Testis (tissue), 3 donors: Measurements from ENCODE around the gene TM9SF4. TPM values are rescaled to one million over a fixed set of nuclear protein-coding genes. Genes with fewer than 3 reads are reported as not detected.
"Not testable (repeated sequence)": the region's sequence is repeated elsewhere in the genome, so short reads cannot be mapped to it uniquely, and the experiment has no call there.

Source experiments
- DNase-seq: peaks from one replicate; pipeline ENCODE4 v3.0.0-alpha.2; 2019
- H3K27ac ChIP-seq, 2 donors: fragments of 200-600 bp; sonication (generic); one replicate each; pipeline ENCODE4 v1.5.1; 2019
- H3K27me3 ChIP-seq: fragments of 200-600 bp; sonication (generic); one replicate; pipeline ENCODE4 v1.5.1; 2019
- H3K36me3 ChIP-seq: fragments of 200-600 bp; sonication (generic); one replicate; pipeline ENCODE4 v1.5.1; 2017; ENCODE audit warnings: low read depth; ENCODE audit errors: missing control alignments
- H3K4me1 ChIP-seq: fragments of 200-600 bp; sonication (generic); one replicate; pipeline ENCODE4 v1.5.1; 2019
- H3K4me3 ChIP-seq, 2 donors: fragments of 200-600 bp; sonication (generic); one replicate each; pipeline ENCODE4 v1.5.1; 2017 to 2019
- H3K9me3 ChIP-seq: fragments of 200-600 bp; sonication (generic); one replicate; pipeline ENCODE4 v1.5.1; 2017
- CTCF ChIP-seq, 3 experiments: fragments of 450-650 bp in 2 of 3; fragments of 200-600 bp in 1 of 3; sonication (generic) in 1 of 3; IDR thresholded peaks; one replicate each; pipeline ENCODE4 v1.5.1; 2016 to 2019; ENCODE audit warnings: antibody characterized with exemption in 3 of 3, mild to moderate bottlenecking in 2 of 3, moderate library complexity in 1 of 3
- POLR2A ChIP-seq: fragments of 450-650 bp; IDR thresholded peaks from one replicate; pipeline ENCODE4 v1.6.1; 2017; ENCODE audit warnings: antibody characterized with exemption, mild to moderate bottlenecking, moderate library complexity
- WGBS, 2 donors: methylation state at CpG; one replicate each; pipeline ENCODE4 v1.1.5; 2018; 5-methylcytosine and 5-hydroxymethylcytosine counted together
- intact Hi-C: fragments of 100-400 bp; cut with DNase I; formaldehyde crosslinking; loops from one replicate; pipeline ENCODE4 v1.15.1; 2023; ENCODE audit warnings: low total_unique reads
- polyA plus RNA-seq: library from polyadenylated mRNA; stranded (reverse); fragments of 350-450 nt; fragmentation: Illumina TruSeq; extraction: RNeasy Lipid Tissue Mini Kit (QIAGEN cat#74804); gene quantifications from one replicate; pipeline ENCODE4 v1.2.3, GENCODE V29; 2014; ENCODE audit warnings: low read depth, low replicate concordance; ENCODE audit not compliant: insufficient read depth
- total RNA-seq, 2 donors: library from RNA; depleted of rRNA; stranded (reverse); fragments of >200 nt; gene quantifications; one replicate each; pipeline ENCODE4 v1.2.3, GENCODE V29; 2016

The TM9SF4 gene
- total and polyA plus RNA-seq, 3 donors from 2014 or later = 53.2 to 55.8 (median 54.3) TPM

- no peak for TF ChIP-seq POLR2A
- TF ChIP-seq CTCF (IDR thresholded peaks at IDR 0.05) = no peak
- intact Hi-C loops = no loop called here
- no peak overlapping the region for H3K27ac ChIP-seq
Observed at GRCh38 chr20:32115211-32115767, 5.8 kb downstream of the TM9SF4 start.

GRCh38 chr20:32116079-32116521 lies 6.6 kb downstream of the TM9SF4 start:
- Histone ChIP-seq H3K36me3 (no peaks in the 10 kb centered on the region), H3K27ac (no peak overlapping the region), H3K4me1 (peaks cover 16% of the 10 kb centered on the region), H3K4me3 (no peak overlapping the region), H3K9me3 (no peaks in the 10 kb centered on the region), H3K27me3 (no peaks in the 10 kb centered on the region)
- 54 to 62% methylated on average over 6 of the region's 6 CpGs for WGBS, 2 donors
- intact Hi-C loops = no loop called here
- DNase-seq = no peak
- TF ChIP-seq POLR2A (no peak), CTCF (IDR thresholded peaks at IDR 0.05) (no peak)

More at GRCh38 chr20:32115211-32115767, 5.8 kb downstream of the TM9SF4 start:
- Histone ChIP-seq H3K27me3 (no peaks in the 10 kb centered on the region), H3K4me3 (no peak overlapping the region), H3K36me3 (no peaks in the 10 kb centered on the region), H3K4me1 (peaks cover 24% of the 10 kb centered on the region), H3K9me3 (no peaks in the 10 kb centered on the region)
- WGBS, 2 donors = 57 to 64% methylated on average over 5 of the region's 5 CpGs
- no peak for DNase-seq

GRCh38 chr20:32116796-32117195 lies 7.3 kb downstream of the TM9SF4 start:
- H3K4me3 ChIP-seq, intact Hi-C loops, DNase-seq, H3K27me3 ChIP-seq, H3K36me3 ChIP-seq, H3K27ac ChIP-seq, H3K9me3 ChIP-seq: not testable (repeated sequence)
- peaks cover 14% of the 10 kb centered on the region for H3K4me1 ChIP-seq
- 86 to 94% methylated on average over 6 of the region's 6 CpGs for WGBS, 2 donors

- H3K4me3 ChIP-seq, H3K27me3 ChIP-seq, intact Hi-C loops, H3K36me3 ChIP-seq, H3K9me3 ChIP-seq, DNase-seq, H3K27ac ChIP-seq: not testable (repeated sequence)
- WGBS, 2 donors = 89 to 92% methylated on average over 5 of the region's 5 CpGs
- H3K4me1 ChIP-seq = peaks cover 14% of the 10 kb centered on the region
Observed at GRCh38 chr20:32118427-32118826, 8.9 kb downstream of the TM9SF4 start.

GRCh38 chr20:32119734-32120133 lies 10.2 kb downstream of the TM9SF4 start:
- Histone ChIP-seq H3K27me3 (no peaks in the 10 kb centered on the region), H3K4me3 (no peak overlapping the region), H3K9me3 (no peaks in the 10 kb centered on the region), H3K36me3 (no peaks in the 10 kb centered on the region), H3K27ac (no peak overlapping the region), H3K4me1 (peaks cover 14% of the 10 kb centered on the region)
- DNase-seq = no peak
- 96% methylated on average over 2 of the region's 2 CpGs for WGBS, 2 donors
- intact Hi-C loops = no loop called here
- TF ChIP-seq POLR2A (no peak), CTCF (IDR thresholded peaks at IDR 0.05) (no peak)

- H3K27me3 ChIP-seq, H3K4me1 ChIP-seq, H3K4me3 ChIP-seq, H3K36me3 ChIP-seq, DNase-seq, intact Hi-C loops, H3K27ac ChIP-seq, H3K9me3 ChIP-seq: not testable (repeated sequence)
- WGBS, 2 donors = no CpG with 5 or more reads among the region's 31 CpGs
Observed at GRCh38 chr20:32121908-32122307, 12.4 kb downstream of the TM9SF4 start.
